Measurements from ENCODE around the gene EXOC3L4. TPM values are rescaled to one million over a fixed set of nuclear protein-coding genes. Genes with fewer than 3 reads are reported as not detected.
A peak's percentile ranks its signal among the peaks of the same experiment; 100 is the strongest.
"Not testable (repeated sequence)": the region's sequence is repeated elsewhere in the genome, so short reads cannot be mapped to it uniquely, and the experiment has no call there.

Gene EXOC3L4
- total RNA-seq, 1 experiment from 2014 or later: 6.3 TPM

GRCh38 chr14:103155010-103155409 lies 60.5 kb downstream of the EXOC3L4 start:
- Mint-ChIP-seq H3K4me1 (ENCODE audit: low read depth, unreplicated experiment) (peaks cover 6% of the 10 kb centered on the region), H3K27me3 (ENCODE audit: insufficient read depth, unreplicated experiment) (no peaks in the 10 kb centered on the region), H3K36me3 (ENCODE audit: insufficient read depth, unreplicated experiment) (peaks cover 11% of the 10 kb centered on the region), H3K9me3 (ENCODE audit: unreplicated experiment) (no peaks in the 10 kb centered on the region), H3K4me3 (ENCODE audit: unreplicated experiment) (no peak overlapping the region), H3K27ac (ENCODE audit: unreplicated experiment) (no peak overlapping the region)
- Histone ChIP-seq H3K36me3 (ENCODE audit: control insufficient read depth, insufficient read depth, low read length) (no peaks in the 10 kb centered on the region), H3K4me1 (peaks cover 24% of the 10 kb centered on the region), H3K4me3 (ENCODE audit: low read depth, low read length) (no peak overlapping the region), H3K27me3 (replicated peaks; ENCODE audit: control insufficient read depth, insufficient read depth, low read length) (no peaks in the 10 kb centered on the region), H3K9me3 (peaks cover 9% of the 10 kb centered on the region)
- no peak for TF ChIP-seq CTCF (IDR thresholded peaks at IDR 0.05; ENCODE audit: insufficient read depth in 1 of 2, low read depth in 1 of 2, low read length in 1 of 2, severe bottlenecking in 1 of 2, unreplicated experiment in 1 of 2)
- intact Hi-C loops (cut with micrococcal nuclease; ENCODE audit: unreplicated experiment): no loop called here
- CTCF ChIA-PET: interaction anchor here (0.6 kb wide), 1 partner anchor 17 kb away, joined by 3 read pairs; no protein-coding TSS in a partner anchor
- DNase-seq: peak; percentile 40 to 53
- BruUV-seq (replicated peaks): no TSS peak
- POLR2A ChIA-PET: no interaction called here

- CTCF ChIA-PET; H3K27ac Mint-ChIP-seq (ENCODE audit: unreplicated experiment): not testable (repeated sequence)
Measured at GRCh38 chr14:103155416-103155815, 60.9 kb downstream of the EXOC3L4 start.

GRCh38 chr14:103155826-103156394 lies 61.4 kb downstream of the EXOC3L4 start:
- intact Hi-C loops (cut with micrococcal nuclease; ENCODE audit: unreplicated experiment): no loop called here
- no peak overlapping the region for H3K4me3 Mint-ChIP-seq (ENCODE audit: unreplicated experiment)
- BruUV-seq (replicated peaks): no TSS peak
- peaks cover 24% of the 10 kb centered on the region for H3K4me1 ChIP-seq
- no peaks in the 10 kb centered on the region for H3K27me3 ChIP-seq (replicated peaks; ENCODE audit: control insufficient read depth, insufficient read depth, low read length)
- H3K36me3 Mint-ChIP-seq (ENCODE audit: insufficient read depth, unreplicated experiment): peaks cover 11% of the 10 kb centered on the region
- TF ChIP-seq CTCF (IDR thresholded peaks at IDR 0.05; ENCODE audit: insufficient read depth in 1 of 2, low read depth in 1 of 2, low read length in 1 of 2, severe bottlenecking in 1 of 2, unreplicated experiment in 1 of 2): no peak
- no peaks in the 10 kb centered on the region for H3K27me3 Mint-ChIP-seq (ENCODE audit: insufficient read depth, unreplicated experiment)
- no peak overlapping the region for H3K27ac Mint-ChIP-seq (ENCODE audit: unreplicated experiment)
- H3K9me3 Mint-ChIP-seq (ENCODE audit: unreplicated experiment): no peaks in the 10 kb centered on the region
- H3K4me1 Mint-ChIP-seq (ENCODE audit: low read depth, unreplicated experiment): peaks cover 6% of the 10 kb centered on the region
- POLR2A ChIA-PET: no interaction called here
- no peak for DNase-seq
- no peak overlapping the region for H3K4me3 ChIP-seq (ENCODE audit: low read depth, low read length)
- H3K36me3 ChIP-seq (ENCODE audit: control insufficient read depth, insufficient read depth, low read length): no peaks in the 10 kb centered on the region
- CTCF ChIA-PET: no interaction called here
- peaks cover 12% of the 10 kb centered on the region for H3K9me3 ChIP-seq

More at GRCh38 chr14:103155416-103155815, 60.9 kb downstream of the EXOC3L4 start:
- H3K27me3 ChIP-seq (replicated peaks; ENCODE audit: control insufficient read depth, insufficient read depth, low read length); H3K36me3 ChIP-seq (ENCODE audit: control insufficient read depth, insufficient read depth, low read length); H3K9me3 Mint-ChIP-seq (ENCODE audit: unreplicated experiment); H3K4me1 Mint-ChIP-seq (ENCODE audit: low read depth, unreplicated experiment); POLR2A ChIA-PET; H3K4me3 Mint-ChIP-seq (ENCODE audit: unreplicated experiment); BruUV-seq (replicated peaks); intact Hi-C loops (cut with micrococcal nuclease; ENCODE audit: unreplicated experiment); H3K27me3 Mint-ChIP-seq (ENCODE audit: insufficient read depth, unreplicated experiment); DNase-seq; H3K4me3 ChIP-seq (ENCODE audit: low read depth, low read length): not testable (repeated sequence)
- peaks cover 11% of the 10 kb centered on the region for H3K36me3 Mint-ChIP-seq (ENCODE audit: insufficient read depth, unreplicated experiment)
- H3K9me3 ChIP-seq: peaks cover 12% of the 10 kb centered on the region
- H3K4me1 ChIP-seq: peaks cover 24% of the 10 kb centered on the region
